Esophagus squamous epithelium (tissue), 5 donors: ENCODE measurements around the gene KRT4. TPM values are rescaled to one million over a fixed set of nuclear protein-coding genes. Genes with fewer than 3 reads are reported as not detected.

Experiments
- DNase-seq: peaks from one replicate; lab custom pipeline; 2025; lab: John Stamatoyannopoulos, UW
- H3K27ac ChIP-seq, 4 donors: fragments of 200-600 bp; sonication (generic); one replicate each; pipeline ENCODE4 v1.5.1; 2016 to 2019; ENCODE audit warnings: mild to moderate bottlenecking in 1 of 4
- H3K27me3 ChIP-seq, 4 donors: fragments of 200-600 bp; sonication (generic); 1 replicate in 3 of 4; 2 replicates in 1 of 4; pipeline versions ENCODE4 v1.5.1 to v1.6.0; 2017 to 2021; ENCODE audit warnings: antibody characterized with exemption in 1 of 4
- H3K36me3 ChIP-seq, 3 donors: fragments of 200-600 bp; sonication (generic); one replicate each; pipeline ENCODE4 v1.5.1; 2016 to 2019
- H3K4me1 ChIP-seq, 3 donors: fragments of 200-600 bp; sonication (generic); one replicate each; pipeline ENCODE4 v1.5.1; 2017 to 2019
- H3K4me3 ChIP-seq, 4 donors: fragments of 200-600 bp; sonication (generic); 1 replicate in 3 of 4; 2 replicates in 1 of 4; pipeline ENCODE4 v1.5.1; 2016 to 2019; ENCODE audit warnings: mild to moderate bottlenecking in 2 of 4, moderate library complexity in 1 of 4
- H3K9me3 ChIP-seq, 3 donors: fragments of 200-600 bp; sonication (generic); one replicate each; pipeline ENCODE4 v1.5.1; 2016 to 2019
- CTCF ChIP-seq, 6 experiments: fragments of 450-650 bp in 4 of 6; fragments of 200-600 bp in 2 of 6; sonication (generic) in 2 of 6; IDR thresholded peaks; one replicate each; pipeline ENCODE4 v1.5.1; 2016 to 2019; ENCODE audit warnings: antibody characterized with exemption in 6 of 6, mild to moderate bottlenecking in 4 of 6, moderate library complexity in 4 of 6
- POLR2A ChIP-seq, 4 donors: fragments of 450-650 bp; IDR thresholded peaks; one replicate each; pipeline ENCODE4 v1.6.1; 2017; ENCODE audit warnings: antibody characterized with exemption in 4 of 4, mild to moderate bottlenecking in 4 of 4, moderate library complexity in 3 of 4
- WGBS, 2 donors: methylation state at CpG; one replicate each; pipeline ENCODE4 v1.1.5; 2018; 5-methylcytosine and 5-hydroxymethylcytosine counted together
- intact Hi-C: fragments of 100-400 bp; cut with DNase I; formaldehyde crosslinking; loops from one replicate; pipeline ENCODE4 v1.15.0; 2022
- total RNA-seq, 4 donors: library from RNA; depleted of rRNA; stranded (reverse); fragments of >200 nt; gene quantifications; one replicate each; pipeline ENCODE4 v1.1.0, GENCODE V29; 2016
- donor health status: DM: yes; HTN: yes; CAD: no.

The KRT4 gene
- total RNA-seq, 4 donors from 2014 or later = 3,147 to 27,876 (median 8,563) TPM

DNA sequence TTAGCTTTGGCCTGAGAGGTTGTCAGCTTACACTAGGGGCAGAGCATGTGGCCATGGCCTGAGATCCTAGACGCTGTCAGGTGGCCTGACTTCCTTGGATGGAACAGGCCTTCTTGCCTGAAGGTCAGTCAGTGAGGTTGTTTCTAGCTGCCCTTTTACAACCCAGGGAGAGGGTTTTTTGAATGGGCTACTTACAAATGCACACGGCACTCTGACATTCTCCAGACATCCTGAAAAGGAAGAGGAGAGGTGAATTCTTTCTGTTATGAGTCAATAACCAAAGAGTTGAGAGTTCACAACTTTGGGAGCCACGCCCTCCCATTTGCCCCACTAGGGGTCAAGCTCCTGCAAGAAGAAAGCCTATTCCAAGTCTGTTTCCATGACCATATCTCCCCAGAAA, 44.6 kb downstream of the KRT4 start:
- Histone ChIP-seq H3K27ac (no peak overlapping the region), H3K36me3 (no peaks in the 10 kb centered on the region), H3K4me1 (no peaks in the 10 kb centered on the region), H3K4me3 (no peak overlapping the region), H3K27me3 (peaks cover 0 to 19% (median 0%) of the 10 kb centered on the region in 4 donors), H3K9me3 (no peaks in the 10 kb centered on the region)
- 54 to 60% methylated on average over 2 to 3 of the region's 3 CpGs for WGBS, 2 donors
- no peak for DNase-seq
- intact Hi-C loops = no loop called here
- TF ChIP-seq CTCF (IDR thresholded peaks at IDR 0.05) = no peak
- no peak for TF ChIP-seq POLR2A (IDR thresholded peaks at IDR 0.05)

- Histone ChIP-seq H3K9me3 (no peaks in the 10 kb centered on the region), H3K27me3 (peaks cover 0 to 19% (median 0%) of the 10 kb centered on the region in 4 donors), H3K36me3 (no peaks in the 10 kb centered on the region), H3K4me1 (no peaks in the 10 kb centered on the region), H3K27ac (no peak overlapping the region), H3K4me3 (no peak overlapping the region)
- TF ChIP-seq POLR2A (IDR thresholded peaks at IDR 0.05) (no peak), CTCF (IDR thresholded peaks at IDR 0.05) (no peak)
- intact Hi-C loops = no loop called here
- DNase-seq = no peak
- WGBS, 2 donors = 79% methylated on average over 7 of the region's 10 CpGs; no CpG with 5 or more reads in 1 of the 2 donors
These were observed 45.3 kb downstream of the KRT4 start for GRCh38 chr12:52768479-52769200.

GRCh38 chr12:52767427-52767826, 46.5 kb downstream of the KRT4 start:
- 44 to 80% methylated on average over 2 to 3 of the region's 3 CpGs for WGBS, 2 donors
- intact Hi-C loops = no loop called here
- Histone ChIP-seq H3K27me3 (peaks cover 0 to 19% (median 0%) of the 10 kb centered on the region in 4 donors), H3K4me3 (no peak overlapping the region), H3K9me3 (no peaks in the 10 kb centered on the region), H3K4me1 (no peaks in the 10 kb centered on the region), H3K27ac (no peak overlapping the region), H3K36me3 (no peaks in the 10 kb centered on the region)
- no peak for DNase-seq
- TF ChIP-seq POLR2A (IDR thresholded peaks at IDR 0.05) (no peak), CTCF (IDR thresholded peaks at IDR 0.05) (no peak)

GRCh38 chr12:52767020-52767379, 46.9 kb downstream of the KRT4 start:
- intact Hi-C loops = no loop called here
- Histone ChIP-seq H3K27me3 (peaks cover 0 to 22% (median 0%) of the 10 kb centered on the region in 4 donors), H3K36me3 (no peaks in the 10 kb centered on the region), H3K4me3 (no peak overlapping the region), H3K9me3 (peaks cover 0 to 3% (median 0%) of the 10 kb centered on the region in 3 donors), H3K4me1 (no peaks in the 10 kb centered on the region), H3K27ac (no peak overlapping the region)
- WGBS, 2 donors = 76 to 90% methylated on average over 1 of the region's 1 CpG
- no peak for DNase-seq
- TF ChIP-seq POLR2A (IDR thresholded peaks at IDR 0.05) (no peak), CTCF (IDR thresholded peaks at IDR 0.05) (no peak)

DNA sequence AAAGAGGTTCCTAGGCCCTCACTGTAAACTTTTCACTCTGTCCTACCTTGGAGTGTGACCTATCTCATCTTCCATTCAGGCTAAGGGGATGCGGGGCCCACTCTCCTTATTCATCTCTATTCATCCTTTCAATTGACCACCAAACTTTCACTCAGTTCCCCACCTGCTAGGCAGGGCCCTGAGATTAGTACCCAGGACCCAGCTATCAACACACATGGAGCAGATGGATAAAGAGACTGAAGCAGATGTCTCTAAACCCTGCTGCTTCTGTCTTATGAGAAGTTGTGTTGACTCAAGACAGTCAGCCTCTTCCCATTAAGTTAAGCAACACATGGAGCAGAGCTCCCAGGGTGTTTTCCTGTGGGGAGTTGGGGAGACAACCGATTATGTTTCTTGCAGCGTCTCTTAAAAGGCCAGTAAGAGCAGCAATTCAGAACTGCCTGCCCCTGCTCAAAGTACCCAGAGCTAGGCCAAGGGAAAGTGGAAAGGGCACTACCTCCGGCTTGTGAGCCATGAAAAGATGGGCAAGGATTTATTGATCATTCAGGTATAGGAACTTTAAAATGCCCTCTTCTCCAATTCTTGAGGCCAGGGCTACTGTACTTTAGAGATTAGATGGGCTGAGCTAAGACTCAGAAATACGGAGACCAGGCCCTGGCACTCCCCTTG, 47.4 kb downstream of the KRT4 start:
- WGBS, 2 donors = 82 to 90% methylated on average over 5 of the region's 5 CpGs
- no peaks in the 10 kb centered on the region for H3K36me3 ChIP-seq

More for the DNA sequence above, 47.4 kb downstream of the KRT4 start:
- H3K9me3 ChIP-seq = peaks cover 0 to 7% (median 0%) of the 10 kb centered on the region in 3 donors
- no peaks in the 10 kb centered on the region for H3K4me1 ChIP-seq
- intact Hi-C loops = no loop called here
- TF ChIP-seq POLR2A (IDR thresholded peaks at IDR 0.05) (no peak), CTCF (IDR thresholded peaks at IDR 0.05) (no peak)
- DNase-seq = no peak
- peaks cover 0 to 25% (median 0%) of the 10 kb centered on the region in 4 donors for H3K27me3 ChIP-seq
- no peak overlapping the region for H3K4me3 ChIP-seq
- no peak overlapping the region for H3K27ac ChIP-seq
